OCI-LY1 (cell line): ENCODE measurements around the gene KIAA0232.
A peak's percentile ranks its signal among the peaks of the same experiment; 100 is the strongest.

Experiments used
- H2AFZ ChIP-seq: fragments of 200-600 bp; sonication (generic), shearing (Covaris generic); 2 replicates; pipeline ENCODE4 v1.6.0; 2014; ENCODE audit warnings: antibody characterized with exemption, mild to moderate bottlenecking, low read length
- H3F3A ChIP-seq: fragments of 200-600 bp; sonication (generic), shearing (Covaris generic); 2 replicates; pipeline ENCODE4 v1.6.0; 2014; ENCODE audit warnings: mild to moderate bottlenecking, antibody characterized with exemption, low read length, moderate library complexity; ENCODE audit not compliant: insufficient read depth
- H3K27ac ChIP-seq: fragments of 200-600 bp; sonication (generic); 2 replicates; pipeline ENCODE4 v1.5.1; 2014; ENCODE audit warnings: low read length, mixed run types, mild to moderate bottlenecking, low read depth; ENCODE audit not compliant: poor library complexity, severe bottlenecking
- H3K27me3 ChIP-seq: fragments of 200-600 bp; sonication (generic); 2 replicates; pipeline ENCODE4 v1.6.0; 2014; ENCODE audit warnings: antibody characterized with exemption, mild to moderate bottlenecking, low read length, moderate library complexity; ENCODE audit not compliant: insufficient read depth
- H3K36me3 ChIP-seq: fragments of 200-600 bp; sonication (generic); 2 replicates; pipeline ENCODE4 v1.6.1; 2014; ENCODE audit warnings: mild to moderate bottlenecking, antibody characterized with exemption, low read length, moderate library complexity, mixed read lengths; ENCODE audit not compliant: insufficient read depth
- H3K4me1 ChIP-seq: fragments of 200-600 bp; sonication (generic); 2 replicates; pipeline ENCODE4 v1.5.1; 2014; ENCODE audit warnings: mild to moderate bottlenecking, low read length, moderate library complexity; ENCODE audit not compliant: insufficient read depth, severe bottlenecking
- H3K4me2 ChIP-seq: fragments of 200-600 bp; sonication (generic), shearing (Covaris generic); 2 replicates; pipeline ENCODE4 v1.6.1; 2014; ENCODE audit warnings: low read length
- H3K4me3 ChIP-seq: fragments of 200-600 bp; sonication (generic); 2 replicates; pipeline ENCODE4 v1.5.1; 2014; ENCODE audit warnings: low read length, low read depth, mild to moderate bottlenecking, mixed read lengths; ENCODE audit not compliant: poor library complexity, severe bottlenecking
- H3K79me2 ChIP-seq: fragments of 200-600 bp; shearing (Covaris generic); 2 replicates; pipeline ENCODE4 v1.6.1; 2016; ENCODE audit warnings: mixed run types, low read length, mixed read lengths; ENCODE audit not compliant: insufficient read depth
- H3K9ac ChIP-seq: fragments of 200-600 bp; sonication (generic), shearing (Covaris generic); 2 replicates; pipeline ENCODE4 v1.6.1; 2014; ENCODE audit warnings: mild to moderate bottlenecking, low read length, mixed read lengths
- H3K9me2 ChIP-seq: fragments of 200-600 bp; sonication (generic), shearing (Covaris generic); 2 replicates; pipeline ENCODE4 v1.6.1; 2014; ENCODE audit warnings: low read depth, mild to moderate bottlenecking, low read length, mixed read lengths
- H3K9me3 ChIP-seq: fragments of 200-600 bp; shearing (Covaris generic); 2 replicates; pipeline ENCODE4 v1.6.1; 2014; ENCODE audit warnings: low read length, mixed read lengths
- H4K20me1 ChIP-seq: fragments of 200-600 bp; sonication (generic), shearing (Covaris generic); 2 replicates; pipeline ENCODE4 v1.6.0; 2016; ENCODE audit warnings: mild to moderate bottlenecking, low read length; ENCODE audit not compliant: insufficient read depth
- CTCF ChIP-seq: fragments of 200-600 bp; sonication (generic), shearing (Covaris generic); IDR thresholded peaks from 2 replicates; pipeline ENCODE4 v1.5.1; 2017; ENCODE audit warnings: mild to moderate bottlenecking, antibody characterized with exemption, low read length, moderate library complexity, mixed read lengths
- EZH2 ChIP-seq: fragments of 200-600 bp; sonication (generic), shearing (Covaris generic); IDR thresholded peaks from 2 replicates; pipeline ENCODE4 v1.8.0; 2017; ENCODE audit warnings: borderline replicate concordance, mixed run types, mild to moderate bottlenecking, antibody characterized with exemption, low read length, moderate library complexity, mixed read lengths

KIAA0232 gene

GRCh38 chr4:6873291-6873690 is 90.8 kb downstream of the KIAA0232 start:
- TF ChIP-seq CTCF = no peak
- no peak for TF ChIP-seq EZH2
- Histone ChIP-seq H3K4me3 (no peak overlapping the region), H3K79me2 (no peaks in the 10 kb centered on the region), H4K20me1 (no peaks in the 10 kb centered on the region), H3K9me3 (no peaks in the 10 kb centered on the region), H3F3A (no peaks in the 10 kb centered on the region), H3K4me1 (no peaks in the 10 kb centered on the region), H3K36me3 (peaks cover 13% of the 10 kb centered on the region), H3K9me2 (no peaks in the 10 kb centered on the region), H3K27me3 (no peaks in the 10 kb centered on the region), H3K4me2 (no peak overlapping the region), H2AFZ (no peak overlapping the region), H3K9ac (no peak overlapping the region), H3K27ac (no peak overlapping the region)

- no peaks in the 10 kb centered on the region for H3K4me1 ChIP-seq
- H3K36me3 ChIP-seq = peaks cover 13% of the 10 kb centered on the region
- no peak overlapping the region for H2AFZ ChIP-seq
- H3K9me2 ChIP-seq = no peaks in the 10 kb centered on the region
- no peaks in the 10 kb centered on the region for H3K79me2 ChIP-seq
- H3K4me3 ChIP-seq = no peak overlapping the region
- no peak overlapping the region for H3K4me2 ChIP-seq
- no peak for TF ChIP-seq EZH2
- peak; percentile 75 for TF ChIP-seq CTCF
- no peaks in the 10 kb centered on the region for H3K27me3 ChIP-seq
- H4K20me1 ChIP-seq = no peaks in the 10 kb centered on the region
- H3F3A ChIP-seq = no peaks in the 10 kb centered on the region
- no peak overlapping the region for H3K9ac ChIP-seq
- no peak overlapping the region for H3K27ac ChIP-seq
- H3K9me3 ChIP-seq = no peaks in the 10 kb centered on the region
Observed at GRCh38 chr4:6873792-6874461, 91.4 kb downstream of the KIAA0232 start.

- no peaks in the 10 kb centered on the region for H3K9me3 ChIP-seq
- no peaks in the 10 kb centered on the region for H3K79me2 ChIP-seq
- H3F3A ChIP-seq = no peaks in the 10 kb centered on the region
- H3K4me2 ChIP-seq = no peak overlapping the region
- TF ChIP-seq CTCF = no peak
- TF ChIP-seq EZH2 = no peak
- H3K4me3 ChIP-seq = no peak overlapping the region
- H3K27me3 ChIP-seq = no peaks in the 10 kb centered on the region
- no peaks in the 10 kb centered on the region for H3K9me2 ChIP-seq
- H2AFZ ChIP-seq = no peak overlapping the region
- H3K4me1 ChIP-seq = no peaks in the 10 kb centered on the region
- no peak overlapping the region for H3K27ac ChIP-seq
- H3K36me3 ChIP-seq = peaks cover 13% of the 10 kb centered on the region
- no peaks in the 10 kb centered on the region for H4K20me1 ChIP-seq
- H3K9ac ChIP-seq = no peak overlapping the region
Observed at GRCh38 chr4:6874981-6875380, 92.5 kb downstream of the KIAA0232 start.
